HCT116 (cell line): Measurements from ENCODE around the gene PXN. TPM values are rescaled to one million over a fixed set of nuclear protein-coding genes. Genes with fewer than 3 reads are reported as not detected.
"Not testable (repeated sequence)": the region's sequence is repeated elsewhere in the genome, so short reads cannot be mapped to it uniquely, and the experiment has no call there.

Experiments used
- ATAC-seq: fragments of 200-7000 bp; cut with Tn5 transposase; 2 replicates; pipeline ENCODE4 v1.9.1; 2020; ENCODE audit warnings: mild to moderate bottlenecking, moderate library complexity
- BruUV-seq: library from RNA; stranded (reverse); fragments of 400-500 nt; replicated peaks from 2 replicates; lab custom pipeline; 2021; lab: Mats Ljungman, UMichigan
- CTCF ChIA-PET: fragments of 300-600 bp; sonication (Branson Sonifier 250); formaldehyde crosslinking; loops from one replicate; lab custom pipeline; 2021; ENCODE audit warnings: antibody characterized with exemption; lab: Charles Lee
- POLR2A ChIA-PET: fragments of 300-600, 350-600 bp; sonication (Branson Sonifier 250); formaldehyde crosslinking; loops from one replicate; lab custom pipeline; 2021; ENCODE audit warnings: antibody characterized with exemption; lab: Charles Lee
- RAD21 ChIA-PET, 2 experiments: fragments of 300-600 bp; sonication (Branson Sonifier 250); formaldehyde crosslinking; loops; one replicate each; lab custom pipeline; 2023; ENCODE audit warnings: low total read pairs in 2 of 2; ENCODE audit not compliant: uncharacterized antibody in 2 of 2, unreplicated experiment in 2 of 2, low non-redundant PET in 1 of 2; lab: Charles Lee
- DNase-seq: peaks from one replicate; pipeline ENCODE4 v3.0.0-alpha.2; 2010; ENCODE audit warnings: low read depth, low spot score
- H2AFZ ChIP-seq: fragments of 200-600 bp; shearing (Covaris generic), sonication (generic); 2 replicates; pipeline ENCODE4 v1.6.1; 2017; ENCODE audit warnings: low read depth, mixed run types, mixed read lengths, antibody characterized with exemption, low read length; ENCODE audit not compliant: poor library complexity, severe bottlenecking
- H3K27ac ChIP-seq: 2 replicates; pipeline ENCODE4 v1.5.1; 2012; ENCODE audit warnings: low read depth, low read length
- H3K27me3 ChIP-seq: fragments of 200-600 bp; sonication (generic); 2 replicates; pipeline ENCODE4 v1.6.1; 2016; ENCODE audit warnings: mixed run types, low read length, mixed read lengths; ENCODE audit not compliant: insufficient read depth
- H3K36me3 ChIP-seq, 2 experiments: fragments of 200-500 bp in 1 of 2; fragments of 200-600 bp in 1 of 2; sonication (Bioruptor generic) in 1 of 2; sonication (generic) in 1 of 2; 2 replicates each; pipeline versions ENCODE4 v1.5.1 to v1.6.1; 2014 to 2016; ENCODE audit warnings: low read length in 2 of 2, inconsistent platforms in 1 of 2, mixed read lengths in 1 of 2, mixed run types in 1 of 2; ENCODE audit not compliant: insufficient read depth in 2 of 2, control insufficient read depth in 1 of 2
- H3K4me1 ChIP-seq, 2 experiments: fragments of 200-600 bp in 1 of 2; sonication (generic) in 1 of 2; 2 replicates each; pipeline versions ENCODE4 v1.5.1 to v1.6.1; 2012 to 2017; ENCODE audit warnings: low read length in 2 of 2, inconsistent platforms in 1 of 2, mild to moderate bottlenecking in 1 of 2, mixed read lengths in 1 of 2, mixed run types in 1 of 2, moderate library complexity in 1 of 2; ENCODE audit not compliant: insufficient read depth in 2 of 2, control insufficient read depth in 1 of 2
- H3K4me2 ChIP-seq: fragments of 200-600 bp; sonication (generic); 2 replicates; pipeline ENCODE4 v1.6.1; 2017; ENCODE audit warnings: mixed run types, low read length, mixed read lengths
- H3K4me3 ChIP-seq, 2 experiments: fragments of 200-600 bp in 1 of 2; sonication (generic) in 1 of 2; replicated peaks in 1 of 2; 2 replicates each; pipeline ENCODE4 v1.5.1; 2011 to 2016; ENCODE audit warnings: low read length in 2 of 2, control low read depth in 1 of 2, low read depth in 1 of 2, mild to moderate bottlenecking in 1 of 2, mixed read lengths in 1 of 2, mixed run types in 1 of 2
- H3K79me2 ChIP-seq: fragments of 200-600 bp; sonication (generic); 2 replicates; pipeline ENCODE4 v1.6.1; 2017; ENCODE audit warnings: mild to moderate bottlenecking, mixed run types, low read length, moderate library complexity, mixed read lengths; ENCODE audit not compliant: insufficient read depth
- H3K9ac ChIP-seq: fragments of 200-600 bp; sonication (generic); 2 replicates; pipeline ENCODE4 v1.6.1; 2016; ENCODE audit warnings: low read length, mixed read lengths
- H3K9me2 ChIP-seq: fragments of 200-600 bp; sonication (generic), shearing (Covaris generic); 2 replicates; pipeline ENCODE4 v1.6.1; 2017; ENCODE audit warnings: mixed run types, mild to moderate bottlenecking, moderate library complexity; ENCODE audit not compliant: insufficient read depth
- H3K9me3 ChIP-seq, 2 experiments: fragments of 200-500 bp in 1 of 2; fragments of 200-600 bp in 1 of 2; sonication (Bioruptor generic) in 1 of 2; sonication (generic) in 1 of 2; 2 replicates each; pipeline ENCODE4 v1.6.1; 2014 to 2017; ENCODE audit warnings: low read length in 2 of 2, mixed read lengths in 2 of 2, inconsistent platforms in 1 of 2, low read depth in 1 of 2, mild to moderate bottlenecking in 1 of 2, mixed run types in 1 of 2, moderate library complexity in 1 of 2; ENCODE audit not compliant: control insufficient read depth in 1 of 2, insufficient read depth in 1 of 2
- H4K20me1 ChIP-seq: fragments of 200-600 bp; sonication (generic), shearing (Covaris generic); 2 replicates; pipeline ENCODE4 v1.6.1; 2017; ENCODE audit warnings: mixed run types, mild to moderate bottlenecking, moderate library complexity; ENCODE audit not compliant: insufficient read depth
- intact Hi-C: fragments of 100-400 bp; cut with micrococcal nuclease; formaldehyde crosslinking; loops from 2 replicates; pipeline ENCODE4 v1.10.0; 2022
- total RNA-seq: library from RNA; stranded (reverse); gene quantifications from one replicate; pipeline ENCODE4 v1.2.1, GENCODE V29; 2021; ENCODE audit not compliant: unreplicated experiment
- TF ChIP-seq, protein P1 (sequence below), 3 experiments: fragments of 200-600 bp in 1 of 3; sonication (generic) in 1 of 3; IDR thresholded peaks in 2 of 3; conservative IDR thresholded peaks in 1 of 3; 2 replicates each; pipeline ENCODE4 v1.5.1; 2012 to 2017; ENCODE audit warnings: low read depth in 2 of 3, low read length in 2 of 3, antibody characterized with exemption in 1 of 3, borderline replicate concordance in 1 of 3, control low read depth in 1 of 3, mild to moderate bottlenecking in 1 of 3, mixed read lengths in 1 of 3, mixed run types in 1 of 3, moderate library complexity in 1 of 3; ENCODE audit not compliant: insufficient read depth in 1 of 3
- TF ChIP-seq, protein P2 (sequence below): IDR thresholded peaks from 2 replicates; pipeline ENCODE4 v1.6.1; 2012

The PXN gene
- total RNA-seq, 1 experiment from 2014 or later: 211 TPM

DNA sequence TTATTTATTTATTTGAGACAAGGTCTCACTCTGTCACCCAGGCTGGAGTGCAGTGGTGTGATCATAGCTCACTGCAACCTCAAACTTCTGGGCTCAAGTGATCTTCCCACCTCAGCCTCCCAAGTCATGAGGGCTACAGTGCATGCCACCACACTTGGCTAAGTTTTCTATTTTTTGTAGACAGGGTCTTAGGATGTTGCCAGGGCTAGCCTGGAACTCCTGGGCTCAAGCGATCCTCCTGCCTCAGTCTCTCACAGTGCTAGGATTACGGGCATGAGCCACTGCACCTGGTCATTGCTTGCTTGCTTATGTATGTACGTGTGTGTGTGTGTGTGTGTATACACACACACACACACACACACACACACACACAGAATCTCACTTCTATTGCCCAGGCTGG, 28.7 kb downstream of the PXN start:
- Histone ChIP-seq H3K9ac (peak overlapping the region; percentile 59), H3K4me2 (peak overlapping the region; percentile 75), H3K27ac (peak overlapping the region; percentile 76), H3K4me1 (peaks cover 85 to 99% of the 10 kb centered on the region in 2 experiments), H3K79me2 (peaks cover 100% of the 10 kb centered on the region), H3K4me3 (0 out of 4 replicates have a peak overlapping the region, but pooled peaks of 1 of the 2 experiments have one; percentile 33)
- ChIA-PET RAD21 (interaction anchor here in 1 of 2 experiments (0.9 kb wide), 1 partner anchor 136 kb away, joined by 3 read pairs; no protein-coding TSS in a partner anchor), POLR2A (interaction anchor here (0.5 to 6.9 kb wide), 5 partner anchors 11 to 156 kb away, joined by 3 to 46 read pairs (median 6); partner anchors contain the start of genes RNU4-1, RNU4-2 and RPLP0), CTCF (interaction anchor here (1.2 to 2.8 kb wide), 4 partner anchors 11 to 35 kb away, joined by 3 to 21 read pairs (median 14); partner anchors contain the start of genes PXN and RPLP0)
- H3K9me2 ChIP-seq, BruUV-seq, H3K27me3 ChIP-seq, H2AFZ ChIP-seq, H3K36me3 ChIP-seq, H4K20me1 ChIP-seq, DNase-seq, ATAC-seq, H3K9me3 ChIP-seq: not testable (repeated sequence)
- intact Hi-C loops: loop anchor here (10.0 kb wide), 1 partner anchor 198 kb away; the partner anchor contains the start of gene COX6A1

DNA sequence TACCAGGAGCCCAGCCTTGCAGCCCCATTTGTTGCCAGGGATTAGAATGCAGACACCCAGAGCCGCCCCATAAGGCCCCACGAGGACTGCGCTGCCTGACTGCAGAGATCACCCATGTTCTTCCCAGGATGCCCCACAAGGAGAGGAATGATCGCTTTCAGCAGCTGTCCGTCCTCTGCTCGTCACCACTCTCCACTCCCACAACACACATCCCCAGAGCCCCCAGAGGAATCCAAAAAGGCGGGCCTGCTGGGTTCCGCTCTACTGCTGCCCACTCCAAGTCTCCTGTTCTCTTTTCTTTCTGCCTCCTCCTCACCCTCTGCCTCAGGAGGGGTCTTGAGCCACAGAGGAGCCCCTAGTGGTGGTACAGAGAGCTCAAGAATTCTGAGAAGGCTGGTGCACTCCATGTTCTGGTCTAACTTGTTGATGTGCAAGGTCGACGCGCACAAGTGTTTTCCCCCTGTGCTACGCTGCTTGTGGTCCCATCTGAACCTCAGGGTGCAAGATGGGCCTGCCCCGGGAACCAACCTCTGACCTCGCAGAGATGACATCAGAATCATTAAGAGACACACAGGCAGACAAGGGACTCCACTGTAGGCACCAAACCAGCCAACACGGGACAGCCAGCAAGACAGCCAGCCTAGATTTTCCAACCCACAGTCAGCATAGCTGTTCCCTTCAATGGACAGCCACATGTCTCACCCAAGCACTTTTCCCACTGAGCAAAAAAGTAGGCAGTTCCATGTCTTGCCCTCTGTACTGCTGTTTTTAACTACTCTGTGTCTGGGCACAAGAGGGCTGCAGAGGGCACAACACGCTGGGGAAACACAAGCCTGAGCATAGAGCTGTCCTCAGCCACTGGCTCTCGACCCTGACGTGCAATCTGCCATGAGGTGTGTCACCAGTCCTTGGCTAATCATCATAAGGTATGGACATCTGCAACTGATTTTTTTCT, 29.9 kb downstream of the PXN start:
- H3K4me3 ChIP-seq: 0 out of 4 replicates have a peak overlapping the region, but pooled peaks of 1 of the 2 experiments have one; percentile 11
- no peaks in the 10 kb centered on the region for H3K9me3 ChIP-seq
- DNase-seq: no peak
- H3K36me3 ChIP-seq: no peaks in the 10 kb centered on the region
- H3K27me3 ChIP-seq: no peaks in the 10 kb centered on the region
- POLR2A ChIA-PET: interaction anchor here (1.0 to 6.9 kb wide), 11 partner anchors 9 to 56 kb away, joined by 3 to 46 read pairs (median 6); partner anchors contain the start of genes RNU4-1, RNU4-2 and RPLP0
- H3K27ac ChIP-seq: peak overlapping the region; percentile 100
- peaks cover 91 to 99% of the 10 kb centered on the region in 2 experiments for H3K4me1 ChIP-seq
- H3K9me2 ChIP-seq: no peaks in the 10 kb centered on the region
- H4K20me1 ChIP-seq: no peaks in the 10 kb centered on the region; the same call in 1 of the 2 replicates
- H3K9ac ChIP-seq: peak overlapping the region; percentile 43
- RAD21 ChIA-PET: interaction anchor here (0.9 to 2.1 kb wide), 3 partner anchors 27 to 30 kb away, joined by 3 to 14 read pairs (median 3); partner anchors contain the start of gene PXN (in 2 of the 2)
- H2AFZ ChIP-seq: no peak overlapping the region
- peaks cover 95% of the 10 kb centered on the region for H3K79me2 ChIP-seq
- intact Hi-C loops: loop anchor here (10.0 kb wide), 1 partner anchor 199 kb away; the partner anchor contains the start of gene COX6A1
- H3K4me2 ChIP-seq: peak overlapping the region; percentile 95
- ATAC-seq: no peak
- BruUV-seq: no TSS peak
- CTCF ChIA-PET: interaction anchor here (0.8 to 2.8 kb wide), 13 partner anchors 8 to 42 kb away, joined by 3 to 21 read pairs (median 5); partner anchors contain the start of genes PXN and RPLP0
- TF ChIP-seq, protein P1, sequence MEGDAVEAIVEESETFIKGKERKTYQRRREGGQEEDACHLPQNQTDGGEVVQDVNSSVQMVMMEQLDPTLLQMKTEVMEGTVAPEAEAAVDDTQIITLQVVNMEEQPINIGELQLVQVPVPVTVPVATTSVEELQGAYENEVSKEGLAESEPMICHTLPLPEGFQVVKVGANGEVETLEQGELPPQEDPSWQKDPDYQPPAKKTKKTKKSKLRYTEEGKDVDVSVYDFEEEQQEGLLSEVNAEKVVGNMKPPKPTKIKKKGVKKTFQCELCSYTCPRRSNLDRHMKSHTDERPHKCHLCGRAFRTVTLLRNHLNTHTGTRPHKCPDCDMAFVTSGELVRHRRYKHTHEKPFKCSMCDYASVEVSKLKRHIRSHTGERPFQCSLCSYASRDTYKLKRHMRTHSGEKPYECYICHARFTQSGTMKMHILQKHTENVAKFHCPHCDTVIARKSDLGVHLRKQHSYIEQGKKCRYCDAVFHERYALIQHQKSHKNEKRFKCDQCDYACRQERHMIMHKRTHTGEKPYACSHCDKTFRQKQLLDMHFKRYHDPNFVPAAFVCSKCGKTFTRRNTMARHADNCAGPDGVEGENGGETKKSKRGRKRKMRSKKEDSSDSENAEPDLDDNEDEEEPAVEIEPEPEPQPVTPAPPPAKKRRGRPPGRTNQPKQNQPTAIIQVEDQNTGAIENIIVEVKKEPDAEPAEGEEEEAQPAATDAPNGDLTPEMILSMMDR (IDR thresholded peaks at IDR 0.05 in 2 of 3, conservative IDR thresholded peaks at IDR 0.05 in 1 of 3; ENCODE audit: borderline replicate concordance in 1 of 3, insufficient read depth in 1 of 3, low read depth in 2 of 3, low read length in 2 of 3): peak in 2 of 3 experiments; percentile 46 to 51; a peak in 4 of 6 replicates
- TF ChIP-seq, protein P2, sequence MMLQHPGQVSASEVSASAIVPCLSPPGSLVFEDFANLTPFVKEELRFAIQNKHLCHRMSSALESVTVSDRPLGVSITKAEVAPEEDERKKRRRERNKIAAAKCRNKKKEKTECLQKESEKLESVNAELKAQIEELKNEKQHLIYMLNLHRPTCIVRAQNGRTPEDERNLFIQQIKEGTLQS: no peak
